ENCODE results near the gene ANKMY1.
"Not testable (repeated sequence)": the region's sequence is repeated elsewhere in the genome, so short reads cannot be mapped to it uniquely, and the experiment has no call there.

The ANKMY1 gene

GRCh38 chr2:240499309-240500301, 58.2 kb downstream of the ANKMY1 start:
- TF ChIP-seq CTCF (IDR thresholded peaks at IDR 0.05): no peak
- peak; percentile 65 for DNase-seq (ENCODE audit: low spot score)
- H3K27ac ChIP-seq: no peak overlapping the region
- no peak overlapping the region for H3K4me3 ChIP-seq

GRCh38 chr2:240498958-240499260, 58.9 kb downstream of the ANKMY1 start:
- no peak overlapping the region for H3K27ac ChIP-seq
- no peak for DNase-seq (ENCODE audit: low spot score)
- no peak for TF ChIP-seq CTCF (IDR thresholded peaks at IDR 0.05)
- H3K4me3 ChIP-seq: no peak overlapping the region

GRCh38 chr2:240498171-240498957, 59.4 kb downstream of the ANKMY1 start:
- Histone ChIP-seq H3K27ac (no peak overlapping the region), H3K4me3 (no peak overlapping the region)
- no peak for DNase-seq (ENCODE audit: low spot score)
- no peak for TF ChIP-seq CTCF (IDR thresholded peaks at IDR 0.05)

- not testable (repeated sequence) for H3K27ac ChIP-seq; DNase-seq (ENCODE audit: low spot score); H3K4me3 ChIP-seq
These were observed 60.7 kb downstream of the ANKMY1 start for GRCh38 chr2:240497082-240497481.

- H3K4me3 ChIP-seq; DNase-seq (ENCODE audit: low spot score); H3K27ac ChIP-seq: not testable (repeated sequence)
These were observed 62.8 kb downstream of the ANKMY1 start for GRCh38 chr2:240494942-240495341.

GRCh38 chr2:240494194-240494793, 63.5 kb downstream of the ANKMY1 start:
- Histone ChIP-seq H3K27ac (no peak overlapping the region), H3K4me3 (no peak overlapping the region)
- no peak for TF ChIP-seq CTCF (IDR thresholded peaks at IDR 0.05)
- peak; percentile 56 for DNase-seq (ENCODE audit: low spot score)

GRCh38 chr2:240491483-240491882, 66.3 kb downstream of the ANKMY1 start:
- no peak overlapping the region for H3K27ac ChIP-seq
- TF ChIP-seq CTCF (IDR thresholded peaks at IDR 0.05): no peak
- DNase-seq (ENCODE audit: low spot score): no peak
- H3K4me3 ChIP-seq: no peak overlapping the region
